Measurements from ENCODE around the gene LY9.

Gene LY9

DNA sequence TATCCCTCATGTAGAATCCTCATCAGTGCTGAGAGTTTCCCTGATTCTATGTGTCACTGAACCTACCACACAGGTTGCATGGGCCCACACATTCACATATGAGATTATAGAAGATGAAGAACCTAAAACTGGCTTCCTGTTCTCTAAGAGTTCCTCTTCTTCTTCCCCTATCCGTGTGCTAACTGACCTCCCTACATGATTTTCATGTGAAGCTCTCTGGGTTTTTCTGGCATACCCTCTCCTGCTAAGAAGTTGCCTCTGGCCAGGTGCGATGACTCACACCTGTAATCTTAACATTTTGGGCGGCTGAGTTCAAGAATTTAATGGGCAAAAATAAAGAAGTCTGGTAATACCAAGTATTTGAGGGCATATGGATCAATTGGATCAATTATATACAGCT, 72.2 kb downstream of the LY9 start:
- DNase-seq: peak; percentile 42

DNA sequence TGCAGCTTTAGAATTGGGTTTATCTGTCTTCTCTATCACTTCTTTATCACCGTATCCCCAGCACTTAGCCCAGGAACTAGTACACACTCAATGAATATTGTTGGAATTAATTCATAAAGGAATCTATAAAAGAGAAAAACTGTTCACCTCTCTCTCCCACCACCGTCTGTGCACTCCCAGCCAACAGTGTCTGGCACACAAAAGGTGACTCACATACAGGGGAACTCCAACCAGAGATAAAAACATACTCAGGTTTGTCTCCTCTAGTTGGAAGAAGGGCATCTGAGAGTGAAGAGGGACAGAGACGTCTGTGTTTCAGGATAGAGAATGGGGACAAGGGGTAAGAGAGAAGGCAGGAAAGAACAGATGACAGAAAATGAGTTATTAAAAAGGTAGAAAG, 79.0 kb downstream of the LY9 start:
- DNase-seq: no peak

DNA sequence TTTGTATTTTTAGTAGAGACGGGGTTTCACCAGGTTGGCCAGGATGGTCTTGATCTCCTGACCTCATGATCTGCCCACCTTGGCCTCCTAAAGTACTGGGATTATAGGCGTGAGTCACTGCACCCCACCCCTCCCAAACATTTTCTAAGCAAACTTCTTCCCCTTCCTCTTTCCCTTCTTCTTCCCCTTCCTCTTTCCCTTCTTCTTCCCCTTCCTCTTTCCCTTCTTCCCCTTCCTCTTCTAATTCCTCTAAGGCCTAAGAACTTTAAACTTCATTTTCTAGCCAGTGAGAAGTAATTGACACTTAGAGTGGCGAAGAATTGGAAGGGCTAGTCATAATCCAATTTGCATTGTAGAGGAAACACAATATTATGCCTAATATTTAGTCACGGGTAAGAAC, 79.6 kb downstream of the LY9 start:
- peak; percentile 45 for DNase-seq

DNA sequence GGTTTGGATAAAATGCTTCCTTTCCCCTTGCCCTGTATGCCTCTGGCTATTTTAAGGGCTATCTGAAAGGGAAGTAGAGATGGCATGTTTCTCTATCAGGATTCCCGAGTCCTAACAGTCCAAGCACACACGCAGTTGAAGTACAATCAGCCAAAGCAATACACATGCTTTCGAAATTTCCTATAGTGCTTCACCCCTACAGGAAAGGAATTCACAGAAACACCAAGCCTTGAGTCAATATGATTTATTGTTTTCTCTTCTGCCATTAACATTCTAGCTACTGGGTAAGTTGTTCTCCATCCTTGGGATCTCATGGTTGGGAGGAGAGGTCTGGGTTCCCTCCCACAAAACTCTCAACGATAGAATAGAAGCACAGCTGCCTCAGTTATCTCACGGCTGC, 80.3 kb downstream of the LY9 start:
- DNase-seq: no peak

GRCh38 chr1:160877221-160877620, 81.2 kb downstream of the LY9 start:
- DNase-seq: no peak
